Measurements from ENCODE around the gene MOV10L1. TPM values are rescaled to one million over a fixed set of nuclear protein-coding genes. Genes with fewer than 3 reads are reported as not detected.
A peak's percentile ranks its signal among the peaks of the same experiment; 100 is the strongest.

Gene MOV10L1
- total RNA-seq, 1 donor from 2014 or later: 0.10 TPM

- Mint-ChIP-seq H3K27me3 (peaks cover 10% of the 10 kb centered on the region), H3K4me1 (ENCODE audit: unreplicated experiment) (peaks cover 5% of the 10 kb centered on the region), H3K9me3 (no peaks in the 10 kb centered on the region), H3K4me3 (no peak overlapping the region), H3K27ac (no peak overlapping the region), H3K36me3 (no peaks in the 10 kb centered on the region)
- TF ChIP-seq CTCF (conservative IDR thresholded peaks at IDR 0.05): no peak
- DNase-seq (ENCODE audit: extremely low spot score, unreplicated experiment): no peak
These were observed 87.2 kb downstream of the MOV10L1 start for GRCh38 chr22:50176850-50177536.

GRCh38 chr22:50177537-50178470 lies 88.0 kb downstream of the MOV10L1 start:
- DNase-seq (ENCODE audit: extremely low spot score, unreplicated experiment): peak; percentile 71
- no peak for TF ChIP-seq CTCF (conservative IDR thresholded peaks at IDR 0.05)
- no peaks in the 10 kb centered on the region for H3K36me3 Mint-ChIP-seq

GRCh38 chr22:50178471-50178864 lies 88.7 kb downstream of the MOV10L1 start:
- peaks cover 2% of the 10 kb centered on the region for H3K27me3 Mint-ChIP-seq
- no peak overlapping the region for H3K4me3 Mint-ChIP-seq
- no peak for DNase-seq (ENCODE audit: extremely low spot score, unreplicated experiment)
- H3K27ac Mint-ChIP-seq: no peak overlapping the region
- H3K36me3 Mint-ChIP-seq: no peaks in the 10 kb centered on the region
- peaks cover 5% of the 10 kb centered on the region for H3K4me1 Mint-ChIP-seq (ENCODE audit: unreplicated experiment)
- no peaks in the 10 kb centered on the region for H3K9me3 Mint-ChIP-seq
- TF ChIP-seq CTCF (conservative IDR thresholded peaks at IDR 0.05): no peak

More at GRCh38 chr22:50177537-50178470, 88.0 kb downstream of the MOV10L1 start:
- H3K27ac Mint-ChIP-seq: no peak overlapping the region
- peaks cover 2% of the 10 kb centered on the region for H3K27me3 Mint-ChIP-seq
- H3K4me3 Mint-ChIP-seq: no peak overlapping the region
- H3K4me1 Mint-ChIP-seq (ENCODE audit: unreplicated experiment): peaks cover 5% of the 10 kb centered on the region
- no peaks in the 10 kb centered on the region for H3K9me3 Mint-ChIP-seq

GRCh38 chr22:50178871-50179869 lies 89.4 kb downstream of the MOV10L1 start:
- no peak for TF ChIP-seq CTCF (conservative IDR thresholded peaks at IDR 0.05)
- H3K4me3 Mint-ChIP-seq: peak overlapping the region; percentile 32
- H3K36me3 Mint-ChIP-seq: no peaks in the 10 kb centered on the region
- peak; percentile 71 for DNase-seq (ENCODE audit: extremely low spot score, unreplicated experiment)
- H3K9me3 Mint-ChIP-seq: no peaks in the 10 kb centered on the region
- H3K27ac Mint-ChIP-seq: no peak overlapping the region
- peaks cover 5% of the 10 kb centered on the region for H3K4me1 Mint-ChIP-seq (ENCODE audit: unreplicated experiment)
- no peaks in the 10 kb centered on the region for H3K27me3 Mint-ChIP-seq
